WTC11 (cell line): Measurements from ENCODE around the gene DSTN. TPM values are rescaled to one million over a fixed set of nuclear protein-coding genes. Genes with fewer than 3 reads are reported as not detected.

Source experiments
- ATAC-seq: fragments of 200-7000 bp; cut with Tn5 transposase; 2 replicates; pipeline ENCODE4 v1.10.0; 2021; ENCODE audit warnings: mild to moderate bottlenecking, moderate library complexity
- CTCF ChIA-PET: fragments of 300-600 bp; sonication (Branson Sonifier 250); formaldehyde crosslinking; loops from one replicate; lab custom pipeline; 2021; ENCODE audit warnings: antibody characterized with exemption; lab: Charles Lee
- POLR2A ChIA-PET: fragments of 350-600 bp; sonication (Branson Sonifier 250); formaldehyde crosslinking; loops from one replicate; lab custom pipeline; 2021; ENCODE audit warnings: antibody characterized with exemption; lab: Charles Lee
- DNase-seq: peaks from one replicate; pipeline ENCODE4 v3.0.0; 2021; ENCODE audit warnings: low spot score
- H3K27ac Mint-ChIP-seq: 2 replicates; pipeline ENCODE4 v1.8.0; 2021; ENCODE audit warnings: mixed read lengths
- H3K27me3 Mint-ChIP-seq: 2 replicates; pipeline ENCODE4 v1.8.0; 2021; ENCODE audit warnings: low read depth, mild to moderate bottlenecking, moderate library complexity, mixed read lengths
- H3K36me3 Mint-ChIP-seq: 2 replicates; pipeline ENCODE4 v1.8.0; 2021; ENCODE audit warnings: mixed read lengths
- H3K4me1 Mint-ChIP-seq: 2 replicates; pipeline ENCODE4 v1.8.0; 2022; ENCODE audit warnings: mixed read lengths
- H3K4me3 Mint-ChIP-seq: 2 replicates; pipeline ENCODE4 v1.8.0; 2021; ENCODE audit warnings: mild to moderate bottlenecking, moderate library complexity, mixed read lengths
- H3K9me3 Mint-ChIP-seq: 2 replicates; pipeline ENCODE4 v1.8.0; 2021; ENCODE audit warnings: mixed read lengths
- AFF4 ChIP-seq: sonication (generic); formaldehyde crosslinking; IDR thresholded peaks from 2 replicates; pipeline ENCODE4 v1.8.1; 2023; ENCODE audit warnings: mild to moderate bottlenecking, missing genetic modification reagents, borderline replicate concordance
- AR ChIP-seq: fragments of 250-450 bp; sonication (Bioruptor Pico); IDR thresholded peaks from 2 replicates; pipeline ENCODE4 v1.9.0; 2021; ENCODE audit warnings: mild to moderate bottlenecking
- EMX1 ChIP-seq: fragments of 250-450 bp; sonication (Bioruptor Pico); IDR thresholded peaks from 2 replicates; pipeline ENCODE4 v1.8.0; 2021; ENCODE audit warnings: mild to moderate bottlenecking
- ETV6 ChIP-seq: sonication (generic); formaldehyde crosslinking; IDR thresholded peaks from 2 replicates; pipeline ENCODE4 v1.8.1; 2022; ENCODE audit warnings: mild to moderate bottlenecking, missing genetic modification reagents
- FOXK1 ChIP-seq: sonication (generic); formaldehyde crosslinking; IDR thresholded peaks from 2 replicates; pipeline ENCODE4 v1.8.0; 2022; ENCODE audit warnings: mild to moderate bottlenecking, moderate library complexity, missing genetic modification reagents
- FOXP1 ChIP-seq: sonication (generic); formaldehyde crosslinking; IDR thresholded peaks from 2 replicates; pipeline ENCODE4 v1.8.0; 2022; ENCODE audit warnings: missing genetic modification reagents, mild to moderate bottlenecking, moderate library complexity, borderline replicate concordance
- GRHL2 ChIP-seq: fragments of 250-450 bp; sonication (Bioruptor Pico); IDR thresholded peaks from 2 replicates; pipeline ENCODE4 v1.8.0; 2022; ENCODE audit warnings: mild to moderate bottlenecking, moderate library complexity; ENCODE audit not compliant: insufficient replicate concordance, severe bottlenecking
- IRF1 ChIP-seq: sonication (generic); formaldehyde crosslinking; IDR thresholded peaks from 2 replicates; pipeline ENCODE4 v1.8.0; 2023; ENCODE audit warnings: missing genetic modification reagents
- MAX ChIP-seq: sonication (generic); formaldehyde crosslinking; IDR thresholded peaks from 2 replicates; pipeline ENCODE4 v1.8.0; 2022; ENCODE audit warnings: mild to moderate bottlenecking, missing genetic modification reagents
- NFATC4 ChIP-seq: fragments of 250-450 bp; sonication (Bioruptor Pico); IDR thresholded peaks from 2 replicates; pipeline ENCODE4 v1.9.0; 2021; ENCODE audit warnings: mild to moderate bottlenecking
- PRRX2 ChIP-seq: fragments of 250-450 bp; sonication (Bioruptor Pico); IDR thresholded peaks from 2 replicates; pipeline ENCODE4 v1.8.0; 2021; ENCODE audit warnings: mild to moderate bottlenecking
- SMAD4 ChIP-seq: sonication (generic); formaldehyde crosslinking; IDR thresholded peaks from 2 replicates; pipeline ENCODE4 v1.8.0; 2022; ENCODE audit warnings: mild to moderate bottlenecking, missing genetic modification reagents
- ZBTB21 ChIP-seq: sonication (generic); formaldehyde crosslinking; IDR thresholded peaks from 2 replicates; pipeline ENCODE4 v1.8.1; 2023; ENCODE audit warnings: mild to moderate bottlenecking, missing genetic modification reagents, borderline replicate concordance
- ZNF232 ChIP-seq: sonication (generic); formaldehyde crosslinking; IDR thresholded peaks from 2 replicates; pipeline ENCODE4 v1.8.0; 2022; ENCODE audit warnings: mild to moderate bottlenecking, missing genetic modification reagents
- ZNF281 ChIP-seq: sonication (generic); formaldehyde crosslinking; IDR thresholded peaks from 2 replicates; pipeline ENCODE4 v1.8.0; 2023; ENCODE audit warnings: mild to moderate bottlenecking, missing genetic modification reagents
- total RNA-seq: library from RNA; stranded (reverse); gene quantifications from 3 replicates; pipeline ENCODE4 v1.2.3, GENCODE V29; 2021
- TF ChIP-seq, protein P1 (sequence below): fragments of 250-450 bp; sonication (Bioruptor Pico); IDR thresholded peaks from 2 replicates; pipeline ENCODE4 v2.1.2; 2022; ENCODE audit warnings: mild to moderate bottlenecking, moderate library complexity
- TF ChIP-seq, protein P2 (sequence below): fragments of 250-450 bp; sonication (Bioruptor Pico); conservative IDR thresholded peaks from 2 replicates; pipeline ENCODE4 v1.9.0; 2021; ENCODE audit warnings: mild to moderate bottlenecking
- TF ChIP-seq, protein P3 (sequence below): sonication (generic); formaldehyde crosslinking; IDR thresholded peaks from 2 replicates; pipeline ENCODE4 v1.8.1; 2023; ENCODE audit warnings: mild to moderate bottlenecking, missing genetic modification reagents, moderate library complexity

DSTN gene
- total RNA-seq, 1 experiment from 2014 or later, result 153 TPM

- TF ChIP-seq IRF1, result no peak
- no peak for TF ChIP-seq NFATC4 (CRISPR knock-in tag)
- TF ChIP-seq ETV6 (CRISPR knock-in tag), result no peak
Measured at GRCh38 chr20:17636523-17637412, 66.9 kb downstream of the DSTN start (continued).

- H3K9me3 Mint-ChIP-seq, result no peaks in the 10 kb centered on the region
- no peak for ATAC-seq
- TF ChIP-seq FOXK1 (CRISPR knock-in tag), result no peak
- TF ChIP-seq ZBTB21 (CRISPR knock-in tag), result no peak
- TF ChIP-seq, protein P1, sequence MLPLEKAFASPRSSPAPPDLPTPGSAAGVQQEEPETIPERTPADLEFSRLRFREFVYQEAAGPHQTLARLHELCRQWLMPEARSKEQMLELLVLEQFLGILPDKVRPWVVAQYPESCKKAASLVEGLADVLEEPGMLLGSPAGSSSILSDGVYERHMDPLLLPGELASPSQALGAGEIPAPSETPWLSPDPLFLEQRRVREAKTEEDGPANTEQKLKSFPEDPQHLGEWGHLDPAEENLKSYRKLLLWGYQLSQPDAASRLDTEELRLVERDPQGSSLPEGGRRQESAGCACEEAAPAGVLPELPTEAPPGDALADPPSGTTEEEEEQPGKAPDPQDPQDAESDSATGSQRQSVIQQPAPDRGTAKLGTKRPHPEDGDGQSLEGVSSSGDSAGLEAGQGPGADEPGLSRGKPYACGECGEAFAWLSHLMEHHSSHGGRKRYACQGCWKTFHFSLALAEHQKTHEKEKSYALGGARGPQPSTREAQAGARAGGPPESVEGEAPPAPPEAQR (CRISPR knock-in tag), result no peak
- TF ChIP-seq ZNF232 (CRISPR knock-in tag), result no peak
- TF ChIP-seq EMX1 (CRISPR knock-in tag), result no peak
- no peak for TF ChIP-seq IRF1
- no peak for TF ChIP-seq MAX (CRISPR knock-in tag)
- no peak for TF ChIP-seq FOXP1
- TF ChIP-seq ZNF281 (CRISPR knock-in tag), result no peak
- TF ChIP-seq, protein P2, sequence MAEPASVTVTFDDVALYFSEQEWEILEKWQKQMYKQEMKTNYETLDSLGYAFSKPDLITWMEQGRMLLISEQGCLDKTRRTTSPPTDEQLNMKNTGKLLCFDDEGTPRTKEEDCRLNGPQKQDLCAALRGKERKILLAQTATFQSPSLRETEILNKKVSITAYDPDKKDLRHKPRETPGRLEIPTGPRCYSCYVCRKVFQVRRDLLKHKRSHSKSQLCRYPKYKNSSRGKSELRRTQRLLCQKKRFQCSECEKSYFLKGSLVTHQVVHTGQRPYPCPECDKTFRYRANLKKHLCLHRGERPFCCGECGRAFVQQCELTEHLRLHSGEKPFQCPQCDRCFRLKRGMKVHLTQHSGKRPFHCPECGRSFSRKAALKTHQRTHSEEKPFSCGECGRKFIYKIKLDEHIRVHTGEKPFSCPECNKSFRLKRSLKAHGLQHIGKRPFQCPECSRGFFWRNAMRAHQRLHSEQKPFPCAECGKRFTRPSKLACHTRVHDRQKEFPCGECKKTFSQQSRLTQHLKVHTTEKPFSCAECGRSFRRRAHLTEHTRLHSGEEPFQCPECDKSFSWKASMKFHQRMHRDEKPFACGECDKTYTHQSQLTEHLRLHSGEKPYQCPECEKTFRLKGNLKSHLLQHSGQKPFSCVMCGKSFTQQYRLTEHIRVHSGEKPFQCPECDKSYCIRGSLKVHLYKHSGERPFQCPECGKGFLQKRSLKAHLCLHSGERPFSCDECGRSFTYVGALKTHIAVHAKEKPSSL, result no peak
- TF ChIP-seq GRHL2 (CRISPR knock-in tag), result no peak
- TF ChIP-seq AFF4, result no peak
- TF ChIP-seq SMAD4 (CRISPR knock-in tag), result no peak
- TF ChIP-seq, protein P3, sequence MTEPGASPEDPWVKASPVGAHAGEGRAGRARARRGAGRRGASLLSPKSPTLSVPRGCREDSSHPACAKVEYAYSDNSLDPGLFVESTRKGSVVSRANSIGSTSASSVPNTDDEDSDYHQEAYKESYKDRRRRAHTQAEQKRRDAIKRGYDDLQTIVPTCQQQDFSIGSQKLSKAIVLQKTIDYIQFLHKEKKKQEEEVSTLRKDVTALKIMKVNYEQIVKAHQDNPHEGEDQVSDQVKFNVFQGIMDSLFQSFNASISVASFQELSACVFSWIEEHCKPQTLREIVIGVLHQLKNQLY, result no peak
- no peak for TF ChIP-seq PRRX2 (CRISPR knock-in tag)
- TF ChIP-seq AR (CRISPR knock-in tag), result no peak
Measured at GRCh38 chr20:17637413-17637780, 67.5 kb downstream of the DSTN start.

More at GRCh38 chr20:17637413-17637780, 67.5 kb downstream of the DSTN start:
- ChIA-PET CTCF (interaction anchor here (1.4 to 1.7 kb wide), 3 partner anchors 12 to 45 kb away, joined by 3 to 11 read pairs (median 8); partner anchors contain the start of gene RRBP1), POLR2A (interaction anchor here (1.1 kb wide), 1 partner anchor 45 kb away, joined by 3 read pairs; no protein-coding TSS in a partner anchor)
- DNase-seq, result no peak
- Mint-ChIP-seq H3K4me1 (peaks cover 13% of the 10 kb centered on the region; the same call in 1 of the 2 replicates), H3K27me3 (no peaks in the 10 kb centered on the region), H3K4me3 (no peak overlapping the region), H3K27ac (no peak overlapping the region), H3K36me3 (peaks cover 46% of the 10 kb centered on the region)
